NCI-H2029 treated with DMSO at 0.1 percent for 48 hours (cell line): ENCODE results near the gene TMPRSS9.
"Not testable (repeated sequence)": the region's sequence is repeated elsewhere in the genome, so short reads cannot be mapped to it uniquely, and the experiment has no call there.

Experiments
- DNase-seq: peaks from one replicate; lab custom pipeline; 2025; lab: John Stamatoyannopoulos, UW

TMPRSS9 gene

DNA sequence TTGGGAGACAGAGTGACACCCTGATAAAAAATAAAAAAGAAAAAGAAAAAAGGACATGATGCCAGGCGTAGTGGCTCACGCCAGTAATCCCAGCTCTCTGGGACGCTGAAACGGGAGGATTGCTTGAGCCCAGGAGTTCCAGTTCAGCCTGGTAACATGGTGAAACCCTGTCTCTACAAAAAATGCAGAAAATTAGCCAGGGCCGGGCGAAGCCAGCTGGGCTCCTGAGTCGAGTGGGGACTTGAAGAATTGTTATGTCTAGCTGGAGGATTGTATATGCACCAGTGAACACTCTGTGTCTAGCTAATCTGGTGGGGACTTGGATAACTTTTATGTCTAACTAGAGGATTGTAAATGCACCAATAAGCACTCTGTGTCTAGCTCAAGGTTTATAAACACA lies 32.3 kb downstream of the TMPRSS9 start:
- no peak for DNase-seq

DNA sequence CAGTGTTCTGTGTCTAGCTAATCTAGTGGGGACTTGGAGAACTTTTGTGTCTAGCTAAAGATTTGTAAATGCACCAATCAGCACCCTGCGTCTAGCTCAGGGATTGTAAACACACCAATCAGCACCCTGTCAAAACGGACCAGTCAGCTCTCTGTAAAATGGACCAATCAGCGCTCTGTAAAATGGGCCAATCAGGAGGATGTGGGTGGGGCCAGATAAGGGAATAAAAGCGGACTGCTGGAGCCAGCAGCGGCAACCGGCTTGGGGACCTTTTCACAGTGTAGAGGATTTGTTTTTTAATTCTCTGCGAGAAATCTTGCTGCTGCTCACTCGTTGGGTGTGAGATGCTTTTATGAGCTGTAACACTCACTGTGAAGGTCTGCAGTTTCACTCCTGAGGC lies 32.8 kb downstream of the TMPRSS9 start:
- not testable (repeated sequence) for DNase-seq

DNA sequence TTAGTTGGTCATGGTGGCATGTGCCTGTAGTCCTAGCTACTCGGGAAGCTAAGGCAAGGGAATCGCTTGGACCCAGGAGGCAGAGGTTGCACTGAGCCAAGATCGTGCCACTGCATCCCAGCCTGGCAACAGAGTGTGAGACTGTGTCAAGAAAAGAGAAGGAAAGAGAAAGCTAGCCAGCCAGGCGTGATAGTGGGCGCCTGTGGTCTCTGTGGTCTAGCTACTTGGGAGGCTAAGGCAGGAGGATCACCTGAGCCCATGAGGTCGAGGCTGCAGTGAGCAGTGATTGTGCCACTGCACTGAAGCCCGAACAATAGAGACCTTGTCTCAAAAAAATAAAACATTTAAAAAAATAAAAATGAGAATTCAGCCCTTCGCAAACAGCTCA lies 34.0 kb downstream of the TMPRSS9 start:
- no peak for DNase-seq

DNA sequence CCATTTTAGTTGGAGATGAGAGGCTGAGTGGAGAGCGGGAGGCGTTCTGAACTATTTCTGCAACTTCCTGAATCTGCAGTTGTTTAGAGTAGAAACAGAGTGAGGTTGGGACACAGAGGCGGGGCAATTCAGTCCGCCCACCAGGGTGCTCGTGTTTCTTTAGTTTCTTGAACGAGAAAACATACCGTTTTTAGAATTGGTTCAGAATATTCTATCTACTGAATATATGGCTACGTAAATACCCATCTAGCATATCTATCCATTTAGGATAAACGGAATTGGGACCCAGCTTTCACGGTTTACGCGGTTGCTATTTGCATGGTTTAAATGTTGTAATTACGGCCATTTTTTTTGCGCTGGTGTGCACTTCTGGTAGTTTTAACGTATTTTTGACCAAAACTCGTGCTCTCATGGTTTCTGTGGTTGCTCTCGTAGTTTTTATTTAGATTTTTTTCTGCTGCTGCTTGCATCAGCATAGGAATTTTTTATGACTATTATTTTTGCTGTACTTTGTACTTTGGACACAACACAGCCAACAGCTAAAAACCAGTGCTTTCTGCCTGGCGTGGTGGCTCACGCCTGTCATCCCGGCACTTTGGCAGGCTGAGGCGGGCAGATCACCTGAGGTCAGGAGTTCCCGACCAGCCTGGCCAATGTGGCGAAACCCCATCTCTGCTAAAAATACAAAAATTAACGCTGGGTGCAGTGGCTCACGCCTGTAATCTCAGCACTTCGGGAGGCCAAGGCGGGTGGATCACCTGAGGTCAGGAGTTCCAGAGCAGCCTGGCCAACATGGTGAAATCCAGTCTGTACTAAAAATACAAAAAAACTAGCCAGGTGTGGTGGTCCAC lies 34.6 kb downstream of the TMPRSS9 start:
- no peak for DNase-seq

DNA sequence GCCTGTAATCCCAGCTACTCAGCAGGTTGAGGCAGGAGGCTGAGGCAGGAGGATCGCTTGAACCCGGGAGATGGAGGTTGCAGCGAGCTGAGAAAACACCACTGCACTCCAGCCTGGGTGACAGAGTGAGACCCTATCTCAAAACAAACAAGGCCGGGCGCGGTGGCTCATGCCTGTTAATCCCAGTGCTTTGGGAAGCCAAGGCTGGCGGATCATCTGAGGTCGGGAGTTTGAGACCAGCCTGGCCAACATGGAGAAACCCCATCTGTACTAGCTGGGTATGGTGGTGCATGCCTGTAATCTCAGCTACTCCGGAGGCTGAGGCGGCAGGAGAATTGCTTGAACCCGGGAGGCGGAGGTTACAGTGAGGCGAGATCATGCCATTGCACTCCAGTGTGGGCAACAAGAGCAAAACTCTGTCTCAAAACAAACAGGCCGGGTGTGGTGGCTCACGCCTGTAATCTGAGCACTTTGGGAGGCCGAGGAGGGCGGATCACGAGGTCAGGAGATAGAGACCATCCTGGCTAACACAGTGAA lies 35.3 kb downstream of the TMPRSS9 start:
- not testable (repeated sequence) for DNase-seq

DNA sequence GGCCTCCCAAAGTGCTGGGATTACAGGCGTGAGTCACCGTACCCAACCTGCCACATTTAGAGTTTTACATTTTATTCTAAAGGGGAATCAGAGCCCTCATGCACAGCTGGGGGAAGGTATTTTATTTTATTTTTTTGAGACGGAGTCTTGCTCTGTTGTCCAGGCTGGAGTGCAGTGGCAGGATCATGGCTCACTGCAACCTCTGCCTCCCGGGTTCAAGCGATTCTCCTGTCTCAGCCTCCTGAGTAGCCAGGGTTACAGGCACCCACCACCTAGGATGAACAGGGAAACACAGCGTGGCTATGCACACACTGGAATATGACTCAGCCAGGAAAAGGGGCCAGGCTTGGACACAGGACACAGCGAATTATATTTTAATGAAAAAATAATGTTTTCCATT lies 37.1 kb downstream of the TMPRSS9 start:
- DNase-seq, result not testable (repeated sequence)

DNA sequence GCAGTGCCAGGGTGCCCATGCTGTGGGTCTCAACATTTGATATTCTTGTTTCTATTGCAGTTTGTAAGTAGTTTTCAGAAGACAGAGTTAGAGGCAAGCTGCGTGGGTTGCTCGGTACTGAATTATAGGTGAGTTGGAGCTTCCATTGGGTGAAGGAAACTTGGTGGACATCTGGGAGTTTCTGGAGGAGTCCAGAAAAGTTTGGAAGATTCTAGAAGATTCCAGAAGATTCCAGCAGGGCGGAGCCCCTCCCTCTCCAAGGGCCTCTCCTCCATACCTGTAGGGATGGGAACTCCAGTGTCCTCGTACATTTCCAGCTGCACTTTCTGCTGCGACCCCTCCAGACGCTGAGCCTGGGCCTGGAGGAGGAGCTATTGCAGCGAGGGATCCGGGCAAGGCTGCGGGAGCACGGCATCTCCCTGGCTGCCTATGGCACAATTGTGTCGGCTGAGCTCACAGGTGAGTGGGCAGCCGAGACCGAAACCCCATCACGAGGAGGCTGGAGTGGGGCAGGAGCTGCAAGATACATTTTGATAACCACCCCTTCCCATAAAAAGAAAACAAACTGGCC lies 38.8 kb downstream of the TMPRSS9 start:
- no peak for DNase-seq

DNA sequence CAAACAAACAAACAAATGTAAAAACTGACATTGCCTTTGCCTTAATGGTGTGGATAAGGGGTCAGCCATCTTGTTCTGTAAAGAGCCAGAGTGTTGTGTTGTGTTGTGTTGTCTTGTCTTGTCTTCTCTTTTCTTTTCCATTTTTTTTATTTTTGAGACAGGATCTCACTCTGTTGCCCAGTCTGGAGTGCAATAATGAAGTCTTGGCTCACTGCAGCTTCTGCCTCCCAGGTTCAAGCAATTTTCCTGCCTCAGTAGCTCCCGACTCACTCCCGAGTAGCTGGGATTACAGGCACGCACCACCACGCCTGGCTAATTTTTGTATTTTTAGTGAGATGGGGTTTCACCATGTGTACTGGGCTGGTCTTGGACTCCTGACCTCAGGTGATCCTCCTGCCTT lies 39.5 kb downstream of the TMPRSS9 start:
- no peak for DNase-seq

DNA sequence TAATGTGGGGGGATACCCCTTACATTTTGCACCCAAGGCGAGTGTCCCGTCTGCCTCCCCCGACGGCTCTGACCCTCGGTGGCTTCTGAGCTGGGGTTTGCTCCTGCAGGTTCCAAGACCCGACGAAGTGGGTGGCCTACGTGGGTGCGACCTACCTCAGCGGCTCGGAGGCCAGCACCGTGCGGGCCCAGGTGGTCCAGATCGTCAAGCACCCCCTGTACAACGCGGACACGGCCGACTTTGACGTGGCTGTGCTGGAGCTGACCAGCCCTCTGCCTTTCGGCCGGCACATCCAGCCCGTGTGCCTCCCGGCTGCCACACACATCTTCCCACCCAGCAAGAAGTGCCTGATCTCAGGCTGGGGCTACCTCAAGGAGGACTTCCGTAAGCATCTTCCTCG lies 48.2 kb downstream of the TMPRSS9 start:
- no peak for DNase-seq

DNA sequence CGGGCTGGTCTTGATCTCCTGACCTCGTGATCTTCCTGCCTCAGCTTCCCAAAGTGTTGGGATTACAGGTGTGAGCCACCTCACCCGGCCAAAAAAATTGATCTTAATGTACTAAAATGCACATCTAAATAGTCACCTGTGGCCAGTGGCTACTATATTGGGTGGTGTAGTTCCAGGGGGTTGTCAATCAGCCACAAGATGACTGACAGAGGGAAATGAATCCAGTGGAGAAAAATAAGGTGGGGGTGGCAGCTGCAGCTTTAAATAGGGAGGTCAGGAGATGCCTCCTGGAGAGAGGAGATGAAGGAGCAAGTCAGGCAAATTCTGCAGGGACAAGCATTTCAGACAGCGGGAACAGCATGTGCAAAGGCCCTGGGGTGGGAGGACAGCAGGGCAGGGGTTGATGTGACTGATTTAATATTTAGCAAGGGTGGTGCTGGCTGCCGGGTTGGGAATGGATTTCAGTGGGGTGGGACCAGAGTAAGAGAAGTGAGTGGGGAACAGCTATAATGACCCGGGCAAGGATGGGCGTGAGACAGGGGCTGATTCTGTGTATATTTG lies 49.4 kb downstream of the TMPRSS9 start:
- DNase-seq, result no peak

DNA sequence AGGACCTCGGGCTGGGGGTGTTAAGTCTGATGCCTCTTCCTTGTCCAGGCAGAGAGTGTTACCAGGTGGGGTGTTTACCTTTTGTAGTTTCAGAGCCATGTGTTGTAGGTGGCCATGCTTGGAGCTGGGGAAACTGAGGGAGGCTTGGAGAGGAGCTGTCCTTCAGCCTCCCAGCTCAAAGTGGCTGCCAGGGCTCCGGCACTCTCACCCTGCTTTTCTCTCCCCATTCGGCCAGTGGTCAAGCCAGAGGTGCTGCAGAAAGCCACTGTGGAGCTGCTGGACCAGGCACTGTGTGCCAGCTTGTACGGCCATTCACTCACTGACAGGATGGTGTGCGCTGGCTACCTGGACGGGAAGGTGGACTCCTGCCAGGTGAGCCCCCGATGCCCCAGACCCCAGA lies 50.0 kb downstream of the TMPRSS9 start:
- DNase-seq, result no peak

DNA sequence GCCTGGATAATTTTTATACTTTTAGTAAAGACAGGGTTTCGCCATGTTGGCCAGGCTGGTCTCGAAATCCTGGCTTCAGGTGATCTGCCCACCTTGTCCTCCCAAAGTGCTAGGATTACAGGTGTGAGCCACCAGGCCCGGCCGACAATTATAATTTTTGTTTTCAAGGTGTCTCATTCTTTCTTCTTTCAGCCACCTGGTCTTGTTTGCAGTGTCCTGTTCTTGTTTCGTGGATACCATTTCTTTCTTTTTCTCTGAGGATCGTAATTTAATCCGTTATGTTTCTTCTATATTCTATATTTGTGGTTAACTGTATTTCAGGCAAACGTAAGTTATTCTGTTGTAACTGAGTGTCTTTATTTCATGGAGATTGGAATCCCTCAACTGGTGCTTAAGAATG lies 51.6 kb downstream of the TMPRSS9 start:
- no peak for DNase-seq

DNA sequence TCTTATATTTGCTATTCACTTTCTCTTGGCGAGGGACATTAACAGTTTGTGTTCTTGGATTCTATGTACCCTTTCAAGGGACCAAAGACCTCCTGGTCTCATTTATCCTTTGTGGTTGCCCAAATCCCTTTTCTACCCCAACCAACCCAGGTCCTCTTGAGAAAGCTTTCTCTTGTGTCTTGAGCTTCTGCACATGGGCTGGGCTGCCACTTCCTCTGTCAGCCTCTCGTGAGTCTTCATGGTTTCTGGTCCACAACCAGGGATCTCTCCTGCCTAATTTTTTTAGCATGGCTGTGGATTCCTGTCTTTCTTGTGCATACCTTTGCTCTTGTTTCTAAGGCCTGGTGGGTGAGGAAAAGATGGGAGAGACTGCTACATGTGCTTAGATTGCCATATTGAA lies 52.4 kb downstream of the TMPRSS9 start:
- DNase-seq, result no peak

DNA sequence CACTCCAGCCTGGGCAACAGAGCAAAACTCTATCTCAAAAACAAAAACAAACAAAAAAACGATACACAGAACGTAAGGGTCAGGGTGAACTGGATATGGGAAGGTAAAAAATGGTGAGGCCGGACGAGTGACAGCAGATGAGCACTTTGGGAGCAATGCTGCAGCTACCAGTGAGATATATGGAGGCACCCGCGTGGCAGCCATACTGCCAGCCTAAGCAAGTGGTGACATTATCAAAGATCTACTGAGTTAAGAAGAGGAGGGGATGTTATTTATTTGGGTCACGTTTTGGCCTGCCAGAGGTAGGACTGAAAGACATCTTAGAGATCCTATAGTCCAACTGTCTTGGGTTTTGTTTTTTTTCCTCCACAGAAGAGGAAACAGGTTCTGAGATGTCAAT lies 53.1 kb downstream of the TMPRSS9 start:
- DNase-seq, result no peak

DNA sequence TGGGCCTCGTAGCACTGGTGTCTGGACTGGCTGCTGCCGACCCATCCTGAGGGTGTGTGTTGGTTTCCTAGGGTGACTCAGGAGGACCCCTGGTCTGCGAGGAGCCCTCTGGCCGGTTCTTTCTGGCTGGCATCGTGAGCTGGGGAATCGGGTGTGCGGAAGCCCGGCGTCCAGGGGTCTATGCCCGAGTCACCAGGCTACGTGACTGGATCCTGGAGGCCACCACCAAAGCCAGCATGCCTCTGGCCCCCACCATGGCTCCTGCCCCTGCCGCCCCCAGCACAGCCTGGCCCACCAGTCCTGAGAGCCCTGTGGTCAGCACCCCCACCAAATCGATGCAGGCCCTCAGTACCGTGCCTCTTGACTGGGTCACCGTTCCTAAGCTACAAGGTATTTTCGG lies 53.6 kb downstream of the TMPRSS9 start:
- no peak for DNase-seq

DNA sequence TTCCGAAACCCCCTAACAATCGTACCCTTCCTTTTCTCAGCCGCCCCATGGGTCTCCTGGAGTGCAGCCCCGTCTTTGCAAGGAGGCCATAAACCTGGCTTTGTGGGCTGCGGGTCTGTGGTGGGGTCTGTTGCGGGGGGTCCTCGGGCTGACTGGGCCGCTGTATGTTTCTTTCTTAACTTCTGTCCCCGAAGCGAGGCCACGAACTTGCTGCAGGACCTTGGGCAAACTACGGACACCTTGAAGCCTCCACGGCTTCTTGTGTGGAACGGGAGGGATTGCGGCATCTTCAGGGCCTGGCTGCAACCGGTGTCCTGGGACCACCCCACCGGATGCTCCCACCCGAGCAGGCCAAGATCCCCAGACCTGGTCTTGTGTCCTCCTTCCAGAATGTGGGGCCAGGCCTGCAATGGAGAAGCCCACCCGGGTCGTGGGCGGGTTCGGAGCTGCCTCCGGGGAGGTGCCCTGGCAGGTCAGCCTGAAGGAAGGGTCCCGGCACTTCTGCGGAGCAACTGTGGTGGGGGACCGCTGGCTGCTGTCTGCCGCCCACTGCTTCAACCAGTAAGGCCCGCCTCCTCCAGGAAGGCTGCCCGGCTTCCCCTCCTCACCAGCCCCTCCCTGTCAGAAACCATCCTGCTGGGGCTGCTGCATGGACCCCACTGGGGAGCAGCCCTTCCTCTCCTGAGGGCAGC lies 55.4 kb downstream of the TMPRSS9 start:
- no peak for DNase-seq

DNA sequence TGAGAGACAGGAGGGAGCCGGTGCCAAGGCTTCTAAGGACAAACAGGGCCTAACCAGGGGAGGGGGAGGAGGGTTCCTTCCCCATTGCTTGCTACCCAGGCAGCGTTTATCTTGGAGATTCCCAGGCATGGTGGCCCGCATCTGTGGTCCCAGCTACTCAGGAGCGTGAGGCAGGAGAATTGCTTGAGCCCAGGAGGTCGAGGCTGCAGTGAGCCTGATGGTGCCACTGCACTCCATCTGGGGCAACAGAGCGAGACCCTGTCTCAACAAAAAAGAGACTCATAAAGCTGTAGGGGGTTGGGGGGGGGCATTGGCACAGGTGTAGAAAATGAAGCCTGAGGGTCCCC lies 55.9 kb downstream of the TMPRSS9 start:
- DNase-seq, result no peak

DNA sequence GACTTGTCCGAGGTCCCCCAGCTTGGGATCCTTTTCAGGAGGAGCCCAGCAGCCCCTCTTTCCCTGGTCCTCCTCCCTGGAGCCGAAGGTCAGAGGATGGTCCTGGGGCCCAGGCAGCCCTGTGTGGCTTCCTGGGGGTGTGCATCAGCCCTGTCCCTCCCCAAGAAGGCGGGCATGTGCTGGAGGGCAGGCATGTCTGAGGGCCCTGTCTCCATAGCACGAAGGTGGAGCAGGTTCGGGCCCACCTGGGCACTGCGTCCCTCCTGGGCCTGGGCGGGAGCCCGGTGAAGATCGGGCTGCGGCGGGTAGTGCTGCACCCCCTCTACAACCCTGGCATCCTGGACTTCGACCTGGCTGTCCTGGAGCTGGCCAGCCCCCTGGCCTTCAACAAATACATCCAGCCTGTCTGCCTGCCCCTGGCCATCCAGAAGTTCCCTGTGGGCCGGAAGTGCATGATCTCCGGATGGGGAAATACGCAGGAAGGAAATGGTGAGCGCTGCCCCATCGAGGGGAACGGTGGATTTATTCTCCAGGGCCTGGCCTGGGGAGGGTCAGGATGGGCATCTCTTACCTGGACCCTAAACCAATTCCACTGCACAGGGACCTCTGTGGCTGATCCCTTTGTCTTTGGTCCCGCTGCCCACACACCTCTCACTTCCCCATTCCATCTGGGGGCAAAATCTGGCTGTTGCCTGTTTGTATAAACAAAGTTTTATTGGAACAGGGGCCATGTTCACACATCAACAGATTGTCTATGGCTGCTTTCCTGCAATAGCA lies 56.4 kb downstream of the TMPRSS9 start:
- DNase-seq, result no peak

DNA sequence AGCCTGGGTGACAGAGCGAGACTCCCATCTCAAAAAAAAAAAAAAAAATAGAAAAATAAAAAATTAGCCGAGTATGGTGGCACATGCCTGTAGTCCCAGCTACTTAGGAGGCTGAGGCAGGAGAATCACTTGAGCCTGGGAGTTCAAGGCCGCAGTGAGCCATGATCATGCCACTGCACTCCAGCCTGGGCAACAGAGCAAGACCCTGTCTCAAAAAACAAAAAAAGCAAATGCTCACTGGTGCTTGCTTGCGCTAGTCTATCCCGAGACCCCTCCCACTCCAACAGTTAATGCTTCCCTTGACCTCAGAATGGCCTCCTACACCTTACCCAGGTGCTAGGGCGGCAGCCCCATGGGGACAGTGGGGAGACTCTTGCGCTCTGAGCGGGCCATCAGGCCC lies 57.4 kb downstream of the TMPRSS9 start:
- DNase-seq, result not testable (repeated sequence)

DNA sequence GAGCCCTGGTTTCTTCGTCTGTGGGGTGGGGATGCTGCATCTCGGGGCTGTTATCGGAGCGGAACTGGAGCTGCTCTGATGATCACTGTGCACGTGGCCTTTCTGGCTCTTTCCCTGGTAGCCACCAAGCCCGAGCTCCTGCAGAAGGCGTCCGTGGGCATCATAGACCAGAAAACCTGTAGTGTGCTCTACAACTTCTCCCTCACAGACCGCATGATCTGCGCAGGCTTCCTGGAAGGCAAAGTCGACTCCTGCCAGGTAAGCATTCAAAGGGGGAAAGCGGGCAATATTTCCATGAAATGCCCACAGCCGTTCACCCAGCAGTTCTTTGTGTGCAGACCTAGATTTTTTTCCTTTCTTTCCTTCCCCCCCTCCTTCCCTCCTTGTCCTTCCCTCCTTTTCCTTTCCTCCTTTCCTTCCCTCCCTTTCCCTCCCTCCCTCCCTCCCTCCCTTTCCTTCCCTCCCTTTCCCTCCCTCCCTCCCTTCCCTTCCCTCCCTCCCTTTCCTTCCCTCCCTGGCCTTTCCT lies 57.9 kb downstream of the TMPRSS9 start:
- no peak for DNase-seq

DNA sequence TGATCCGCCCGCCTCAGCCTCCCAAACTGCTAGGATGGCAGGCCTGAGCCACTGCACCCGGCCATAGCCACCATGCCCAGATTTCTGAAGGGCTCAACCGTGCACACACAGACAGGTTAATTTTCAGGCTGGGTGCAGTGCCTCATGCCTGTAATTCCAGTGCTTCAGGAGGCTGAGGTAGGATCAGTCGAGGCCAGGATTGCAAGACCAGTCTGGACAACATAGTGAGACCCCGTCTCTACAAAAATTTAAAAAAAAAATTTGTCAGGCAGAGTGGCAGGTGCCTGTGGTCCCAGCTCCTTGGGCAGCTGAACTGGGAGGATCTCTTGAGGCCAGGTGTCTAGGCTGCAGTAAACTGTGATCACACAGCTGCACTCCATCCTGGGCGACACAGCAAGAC lies 59.7 kb downstream of the TMPRSS9 start:
- DNase-seq, result no peak

DNA sequence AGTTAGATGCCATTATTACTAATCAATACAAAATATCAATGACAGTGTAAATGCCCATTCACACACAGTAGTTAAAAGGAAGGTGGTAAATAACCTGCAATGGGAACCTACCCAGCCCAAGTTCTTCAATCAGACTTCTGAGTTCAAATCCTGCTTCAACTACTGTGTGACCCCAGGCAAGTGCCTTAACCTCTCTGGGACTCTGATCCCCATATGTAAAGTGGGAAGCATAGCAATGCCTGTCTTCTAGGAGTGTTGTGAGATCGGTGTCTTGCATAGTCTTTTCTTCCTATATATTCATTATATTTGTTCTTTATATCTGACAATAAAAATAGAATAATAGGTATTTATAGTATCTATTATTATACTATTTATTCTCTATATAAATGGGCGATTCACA lies 60.4 kb downstream of the TMPRSS9 start:
- DNase-seq, result no peak
